A549 (cell line): ENCODE data around the gene PCDHA7.

Experiments used
- EHF ChIP-seq: fragments of 250-450 bp; sonication (Bioruptor Pico); IDR thresholded peaks from 2 replicates; pipeline ENCODE4 v1.5.0; 2020; ENCODE audit warnings: mild to moderate bottlenecking
- MYC ChIP-seq: IDR thresholded peaks from 2 replicates; pipeline ENCODE4 v1.6.1; 2012; ENCODE audit warnings: mild to moderate bottlenecking, inconsistent platforms, low read length, improper control_type of control experiment, borderline replicate concordance
- POLR2A ChIP-seq: IDR thresholded peaks from 2 replicates; pipeline ENCODE4 v1.6.1; 2012; ENCODE audit warnings: mild to moderate bottlenecking, low read length
- RAD21 ChIP-seq, 2 experiments: fragments of >200 bp in 1 of 2; sonication (Bioruptor Twin) in 1 of 2; formaldehyde crosslinking in 1 of 2; IDR thresholded peaks in 1 of 2; conservative IDR thresholded peaks in 1 of 2; 2 replicates in 1 of 2; 3 replicates in 1 of 2; pipeline ENCODE4 v1.6.1; 2012 to 2018; ENCODE audit warnings: inconsistent platforms in 1 of 2
- USF2 ChIP-seq: fragments of 450-650 bp; IDR thresholded peaks from 2 replicates; pipeline ENCODE4 v1.6.1; 2014; ENCODE audit warnings: antibody characterized with exemption
- ZNF302 ChIP-seq: fragments of 250-450 bp; sonication (Bioruptor Pico); IDR thresholded peaks from 2 replicates; pipeline ENCODE4 v1.9.0; 2021; ENCODE audit warnings: inconsistent platforms, mild to moderate bottlenecking, moderate library complexity
- TF ChIP-seq, protein P1 (sequence below): fragments of >200 bp; sonication (Bioruptor Twin); formaldehyde crosslinking; IDR thresholded peaks from 3 replicates; pipeline ENCODE4 v1.5.1; 2016

GRCh38 chr5:140840978-140841962, 7.2 kb downstream of the PCDHA7 start, which contains the start of gene PCDHA8:
- no peak for TF ChIP-seq POLR2A
- TF ChIP-seq, protein P1, sequence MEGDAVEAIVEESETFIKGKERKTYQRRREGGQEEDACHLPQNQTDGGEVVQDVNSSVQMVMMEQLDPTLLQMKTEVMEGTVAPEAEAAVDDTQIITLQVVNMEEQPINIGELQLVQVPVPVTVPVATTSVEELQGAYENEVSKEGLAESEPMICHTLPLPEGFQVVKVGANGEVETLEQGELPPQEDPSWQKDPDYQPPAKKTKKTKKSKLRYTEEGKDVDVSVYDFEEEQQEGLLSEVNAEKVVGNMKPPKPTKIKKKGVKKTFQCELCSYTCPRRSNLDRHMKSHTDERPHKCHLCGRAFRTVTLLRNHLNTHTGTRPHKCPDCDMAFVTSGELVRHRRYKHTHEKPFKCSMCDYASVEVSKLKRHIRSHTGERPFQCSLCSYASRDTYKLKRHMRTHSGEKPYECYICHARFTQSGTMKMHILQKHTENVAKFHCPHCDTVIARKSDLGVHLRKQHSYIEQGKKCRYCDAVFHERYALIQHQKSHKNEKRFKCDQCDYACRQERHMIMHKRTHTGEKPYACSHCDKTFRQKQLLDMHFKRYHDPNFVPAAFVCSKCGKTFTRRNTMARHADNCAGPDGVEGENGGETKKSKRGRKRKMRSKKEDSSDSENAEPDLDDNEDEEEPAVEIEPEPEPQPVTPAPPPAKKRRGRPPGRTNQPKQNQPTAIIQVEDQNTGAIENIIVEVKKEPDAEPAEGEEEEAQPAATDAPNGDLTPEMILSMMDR = peak; percentile 33; the same call in 1 of the 3 replicates
- TF ChIP-seq MYC = no peak
- TF ChIP-seq USF2 = no peak
- peak; percentile 50 to 55 for TF ChIP-seq RAD21 (conservative IDR thresholded peaks at IDR 0.05 in 1 of 2, IDR thresholded peaks at IDR 0.05 in 1 of 2)
- TF ChIP-seq EHF (CRISPR knock-in tag) = no peak
- TF ChIP-seq ZNF302 (CRISPR knock-in tag) = no peak
